Stimulated activated CD8-positive, alpha-beta memory T cell treated with anti-CD3 and anti-CD28 coated beads, Interleukin-4, amount 100 ng/mL, for 4 hours (primary cell): ENCODE measurements around the gene NFKB1.
"Not testable (repeated sequence)": the region's sequence is repeated elsewhere in the genome, so short reads cannot be mapped to it uniquely, and the experiment has no call there.

Experiments
- DNase-seq, 2 donors: peaks; one replicate each; pipeline ENCODE4 v3.0.0-alpha.2; 2020; ENCODE audit warnings: low read depth in 2 of 2, low spot score in 1 of 2

The NFKB1 gene, protein sequence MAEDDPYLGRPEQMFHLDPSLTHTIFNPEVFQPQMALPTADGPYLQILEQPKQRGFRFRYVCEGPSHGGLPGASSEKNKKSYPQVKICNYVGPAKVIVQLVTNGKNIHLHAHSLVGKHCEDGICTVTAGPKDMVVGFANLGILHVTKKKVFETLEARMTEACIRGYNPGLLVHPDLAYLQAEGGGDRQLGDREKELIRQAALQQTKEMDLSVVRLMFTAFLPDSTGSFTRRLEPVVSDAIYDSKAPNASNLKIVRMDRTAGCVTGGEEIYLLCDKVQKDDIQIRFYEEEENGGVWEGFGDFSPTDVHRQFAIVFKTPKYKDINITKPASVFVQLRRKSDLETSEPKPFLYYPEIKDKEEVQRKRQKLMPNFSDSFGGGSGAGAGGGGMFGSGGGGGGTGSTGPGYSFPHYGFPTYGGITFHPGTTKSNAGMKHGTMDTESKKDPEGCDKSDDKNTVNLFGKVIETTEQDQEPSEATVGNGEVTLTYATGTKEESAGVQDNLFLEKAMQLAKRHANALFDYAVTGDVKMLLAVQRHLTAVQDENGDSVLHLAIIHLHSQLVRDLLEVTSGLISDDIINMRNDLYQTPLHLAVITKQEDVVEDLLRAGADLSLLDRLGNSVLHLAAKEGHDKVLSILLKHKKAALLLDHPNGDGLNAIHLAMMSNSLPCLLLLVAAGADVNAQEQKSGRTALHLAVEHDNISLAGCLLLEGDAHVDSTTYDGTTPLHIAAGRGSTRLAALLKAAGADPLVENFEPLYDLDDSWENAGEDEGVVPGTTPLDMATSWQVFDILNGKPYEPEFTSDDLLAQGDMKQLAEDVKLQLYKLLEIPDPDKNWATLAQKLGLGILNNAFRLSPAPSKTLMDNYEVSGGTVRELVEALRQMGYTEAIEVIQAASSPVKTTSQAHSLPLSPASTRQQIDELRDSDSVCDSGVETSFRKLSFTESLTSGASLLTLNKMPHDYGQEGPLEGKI

GRCh38 chr4:102500696-102501446 is at the start of gene NFKB1:
Gene NFKB1 (plus strand): TSS chr4:102501359. CDS start chr4:102525519, 24,160 bp downstream.
- peak; percentile 72 to 86 for DNase-seq

- no peak for DNase-seq
Measured at GRCh38 chr4:102452854-102453253, 48.3 kb upstream of the NFKB1 start.

- no peak for DNase-seq
Measured at GRCh38 chr4:102453827-102454226, 47.3 kb upstream of the NFKB1 start.

DNA sequence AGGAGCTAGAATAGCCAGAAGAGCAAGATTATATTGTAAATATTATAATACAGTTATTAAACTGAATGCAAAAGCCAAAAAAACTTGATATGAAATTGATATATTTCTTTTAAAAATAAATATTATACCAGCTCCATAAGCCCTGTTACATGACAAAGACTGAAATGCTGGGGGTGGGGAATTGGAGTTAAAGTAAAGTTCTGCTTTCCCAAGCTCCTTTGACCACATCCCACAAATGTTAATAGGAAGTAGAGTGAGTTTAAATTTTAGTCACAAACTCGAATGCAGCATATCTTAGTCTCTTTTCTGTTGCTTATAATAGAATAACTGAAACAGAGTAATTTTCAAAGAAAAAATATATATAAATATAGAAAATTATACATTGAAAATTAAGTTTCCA is 46.9 kb upstream of the NFKB1 start:
- no peak for DNase-seq

DNA sequence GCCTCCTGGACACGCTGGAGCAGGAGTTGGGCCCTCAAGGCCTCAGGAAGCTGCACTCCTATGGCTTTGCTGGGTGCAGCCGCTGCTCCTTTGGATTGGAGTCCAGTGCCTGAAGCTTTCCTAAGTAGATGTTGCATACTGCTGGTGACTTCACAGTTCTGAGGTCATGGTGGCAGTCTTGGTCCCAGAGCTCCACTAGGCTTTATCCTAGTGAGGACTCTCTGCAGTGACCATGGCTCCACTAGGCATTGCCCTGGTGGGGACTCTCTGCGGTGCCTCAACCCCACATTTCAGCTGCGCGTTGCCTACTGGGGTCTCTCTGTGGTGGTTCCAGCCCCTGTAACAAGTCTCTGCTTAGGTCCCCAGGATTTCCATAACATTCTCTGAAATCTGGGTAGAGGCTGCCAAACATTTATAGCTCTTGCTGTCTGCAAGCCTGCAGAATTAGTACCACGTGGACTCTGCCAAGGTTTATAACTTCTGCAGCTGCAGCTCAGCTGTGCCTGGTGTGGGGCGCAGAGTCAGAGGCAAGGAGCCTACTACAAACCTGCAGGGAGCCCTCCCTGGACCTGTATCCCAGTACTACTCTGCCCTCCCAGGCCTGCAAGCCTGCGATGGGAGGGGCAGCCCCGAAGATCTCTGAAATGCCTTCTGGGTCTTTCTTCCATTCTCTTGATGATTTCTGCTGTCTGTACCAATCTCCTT is 46.0 kb upstream of the NFKB1 start:
- DNase-seq, result no peak

DNA sequence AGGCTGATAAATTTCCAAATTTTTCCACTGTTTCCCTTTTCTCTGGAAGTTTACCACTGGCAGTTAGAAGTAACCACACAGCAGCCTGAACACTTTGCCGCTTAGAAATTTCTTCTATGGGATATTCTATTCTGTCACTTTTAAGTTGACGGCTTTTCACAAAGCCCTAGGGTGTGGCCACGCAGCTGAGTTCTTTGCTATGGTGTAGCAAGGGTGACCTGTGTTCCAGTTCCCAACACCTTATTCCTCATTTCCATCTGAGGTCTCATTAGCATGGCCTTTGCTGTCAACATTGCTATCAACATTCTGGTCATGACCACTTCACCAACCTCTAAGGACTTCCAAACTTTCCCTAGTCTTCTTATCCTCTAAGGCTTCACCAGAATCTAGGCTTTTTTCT is 45.4 kb upstream of the NFKB1 start:
- DNase-seq, result no peak

DNA sequence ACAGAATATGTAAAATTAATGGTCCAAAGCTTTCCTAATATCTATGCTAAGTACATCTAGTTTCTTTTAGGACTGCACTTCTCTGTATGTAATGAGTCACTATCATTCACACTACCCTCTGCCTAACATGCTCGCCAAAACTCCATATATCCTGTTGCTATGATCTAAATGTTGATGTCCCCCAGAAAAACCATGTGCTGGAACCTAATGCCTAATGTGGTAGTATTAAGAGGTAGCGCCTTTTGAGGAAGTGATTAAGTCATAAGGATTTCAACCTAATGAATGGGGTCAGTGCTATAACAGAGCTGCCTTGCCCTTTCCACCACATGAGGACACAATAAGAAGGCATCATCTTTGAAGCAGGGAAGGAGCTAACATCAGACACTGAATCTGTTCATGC is 34.9 kb upstream of the NFKB1 start:
- DNase-seq, result no peak

DNA sequence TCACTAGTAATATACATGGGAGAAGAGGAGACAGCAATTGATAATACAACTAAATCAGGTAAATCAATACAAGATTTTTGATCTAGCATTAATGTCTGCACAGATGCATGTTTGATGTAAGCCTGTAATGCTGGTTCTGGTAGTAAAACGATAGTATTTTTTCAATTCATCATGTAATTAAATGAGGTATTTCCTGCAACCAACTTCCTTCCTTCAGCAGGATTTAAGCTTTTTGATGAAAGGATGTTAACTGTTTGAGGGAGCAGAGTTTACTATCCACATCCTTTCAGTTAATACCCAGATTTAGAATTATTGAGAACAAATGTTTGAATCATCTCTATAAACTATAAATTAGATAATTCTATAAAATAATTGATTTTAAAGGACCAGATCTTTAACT is 31.4 kb upstream of the NFKB1 start:
- no peak for DNase-seq

- no peak for DNase-seq
Measured at GRCh38 chr4:102472441-102473013, 28.6 kb upstream of the NFKB1 start.

- DNase-seq, result no peak
Measured at GRCh38 chr4:102473476-102473875, 27.7 kb upstream of the NFKB1 start.

DNA sequence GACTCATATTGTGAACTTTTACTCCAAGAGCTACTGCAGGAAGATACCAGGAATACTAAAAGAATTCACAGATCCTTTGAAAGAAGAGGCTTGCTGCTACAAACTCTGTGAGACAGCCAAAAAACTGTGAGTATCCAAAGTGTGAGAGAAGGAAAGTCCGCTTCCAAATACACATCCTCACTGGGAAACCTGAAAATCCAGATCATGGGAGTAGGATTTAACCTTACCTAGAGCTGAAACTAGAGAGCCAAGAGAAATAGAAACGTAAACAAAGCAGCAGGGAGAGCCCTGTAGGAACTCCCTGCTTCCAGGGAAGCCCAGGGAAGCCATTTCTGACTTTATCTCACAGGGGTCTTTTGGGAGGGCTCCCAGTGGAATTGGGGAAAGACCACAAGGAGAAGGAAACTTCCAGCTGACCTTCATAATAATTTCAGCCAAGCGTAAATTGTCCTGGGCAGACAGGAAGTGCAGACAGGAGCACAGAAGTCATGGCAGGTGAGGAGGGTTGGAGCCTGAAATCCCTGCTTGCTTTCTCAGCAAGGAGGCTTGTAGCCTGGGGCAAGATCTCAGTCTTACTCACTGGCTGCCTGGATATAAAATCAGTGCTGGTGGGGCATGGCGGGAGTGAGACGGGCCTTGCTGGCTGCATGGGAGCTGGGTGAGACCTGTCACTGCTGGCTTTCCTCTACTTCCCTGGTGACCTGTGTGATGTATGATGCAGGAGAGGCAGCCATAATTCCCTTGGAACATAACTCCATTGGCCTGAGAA is 26.2 kb upstream of the NFKB1 start:
- no peak for DNase-seq

- no peak for DNase-seq
Measured at GRCh38 chr4:102477657-102478056, 23.5 kb upstream of the NFKB1 start.

DNA sequence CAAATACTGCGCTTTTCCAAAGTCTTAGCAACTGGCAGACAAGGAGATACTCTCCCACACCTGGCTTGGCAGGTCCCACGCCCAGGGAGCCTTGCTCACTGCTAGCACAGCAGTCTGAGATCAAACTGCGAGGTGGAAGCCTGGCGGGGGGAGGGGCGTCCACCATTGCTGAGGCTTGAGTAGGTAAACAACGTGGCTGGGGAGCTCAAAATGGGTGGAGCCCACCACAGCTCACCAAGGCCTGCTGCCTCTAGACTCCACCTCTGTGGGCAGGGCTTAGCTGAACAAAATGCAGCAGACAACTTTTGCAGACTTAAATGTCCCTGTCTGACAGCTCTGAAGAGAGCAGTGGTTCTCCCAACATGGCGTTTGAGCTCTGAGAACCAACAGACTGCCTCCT is 23.0 kb upstream of the NFKB1 start:
- no peak for DNase-seq

GRCh38 chr4:102479832-102480231 is 21.3 kb upstream of the NFKB1 start:
- not testable (repeated sequence) for DNase-seq

- DNase-seq, result no peak
Measured at GRCh38 chr4:102483120-102483519, 18.0 kb upstream of the NFKB1 start.

DNA sequence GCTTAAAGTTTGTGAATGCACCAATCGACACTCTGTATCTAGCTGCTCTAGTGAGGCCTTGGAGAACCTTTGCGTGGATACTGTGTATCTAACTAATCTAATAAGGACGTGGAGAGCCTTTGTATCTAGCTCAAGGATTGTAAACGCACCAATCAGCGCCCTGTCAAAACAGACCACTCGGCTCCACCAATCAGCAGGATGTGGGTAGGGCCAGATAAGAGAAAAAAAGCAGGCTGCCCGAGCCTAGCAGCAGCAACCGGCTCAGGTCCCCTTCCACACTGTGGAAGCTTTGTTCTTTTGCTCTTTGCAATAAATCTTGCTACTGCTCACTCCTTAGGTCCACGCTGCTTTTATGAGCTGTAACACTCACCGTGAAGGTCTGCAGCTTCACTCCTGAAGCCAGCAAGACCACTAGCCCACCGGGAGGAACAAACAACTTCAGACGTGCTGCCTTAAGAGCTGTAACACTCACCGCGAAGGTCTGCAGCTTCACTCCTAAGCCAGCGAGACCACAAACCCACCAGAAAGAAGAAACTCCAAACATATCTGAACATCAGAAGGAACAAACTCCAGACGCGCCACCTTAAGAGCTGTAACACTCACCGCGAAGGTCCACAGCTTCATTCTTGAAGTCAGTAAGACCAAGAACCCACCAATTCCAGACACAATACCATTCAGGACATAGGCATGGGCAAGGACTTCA is 17.0 kb upstream of the NFKB1 start:
- DNase-seq, result not testable (repeated sequence)

DNA sequence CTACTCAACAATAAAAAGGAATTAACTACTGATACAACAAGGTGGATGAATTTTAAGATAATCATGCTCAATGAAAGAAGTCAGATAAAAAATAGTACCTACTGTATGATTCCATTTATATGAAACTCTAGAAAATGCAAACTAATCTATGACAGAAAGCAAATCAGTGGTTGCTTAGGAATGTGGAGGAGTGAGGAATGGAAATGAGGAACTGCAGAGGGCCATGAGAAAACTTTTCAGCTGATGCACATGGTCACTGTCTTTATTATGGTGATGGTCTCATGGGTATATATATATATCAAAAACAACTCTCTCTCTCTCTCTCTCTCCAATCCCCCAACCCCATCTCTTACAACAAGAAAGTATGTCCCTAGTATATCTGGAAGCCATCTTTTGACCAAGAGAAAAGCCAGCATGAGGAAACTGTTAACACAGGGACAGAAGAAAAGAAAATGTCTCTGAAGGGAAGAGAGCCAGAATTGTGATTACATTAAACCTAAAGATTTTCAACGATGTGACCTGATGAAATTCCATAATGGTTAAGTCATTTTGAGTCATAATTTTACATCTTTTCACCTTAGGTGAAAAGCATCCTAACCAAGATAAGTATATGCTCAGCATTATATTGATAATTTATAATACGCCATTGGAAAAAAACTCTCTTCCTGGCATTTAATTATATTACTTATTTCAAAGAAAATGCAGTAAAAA is 8.5 kb upstream of the NFKB1 start:
- no peak for DNase-seq

GRCh38 chr4:102493257-102493656 is 7.9 kb upstream of the NFKB1 start:
- DNase-seq, result no peak
